Measurements from ENCODE around the gene KCTD1.

KCTD1 gene

GRCh38 chr18:26456070-26456491 lies 92.3 kb downstream of the KCTD1 start:
- TF ChIP-seq, protein P1, sequence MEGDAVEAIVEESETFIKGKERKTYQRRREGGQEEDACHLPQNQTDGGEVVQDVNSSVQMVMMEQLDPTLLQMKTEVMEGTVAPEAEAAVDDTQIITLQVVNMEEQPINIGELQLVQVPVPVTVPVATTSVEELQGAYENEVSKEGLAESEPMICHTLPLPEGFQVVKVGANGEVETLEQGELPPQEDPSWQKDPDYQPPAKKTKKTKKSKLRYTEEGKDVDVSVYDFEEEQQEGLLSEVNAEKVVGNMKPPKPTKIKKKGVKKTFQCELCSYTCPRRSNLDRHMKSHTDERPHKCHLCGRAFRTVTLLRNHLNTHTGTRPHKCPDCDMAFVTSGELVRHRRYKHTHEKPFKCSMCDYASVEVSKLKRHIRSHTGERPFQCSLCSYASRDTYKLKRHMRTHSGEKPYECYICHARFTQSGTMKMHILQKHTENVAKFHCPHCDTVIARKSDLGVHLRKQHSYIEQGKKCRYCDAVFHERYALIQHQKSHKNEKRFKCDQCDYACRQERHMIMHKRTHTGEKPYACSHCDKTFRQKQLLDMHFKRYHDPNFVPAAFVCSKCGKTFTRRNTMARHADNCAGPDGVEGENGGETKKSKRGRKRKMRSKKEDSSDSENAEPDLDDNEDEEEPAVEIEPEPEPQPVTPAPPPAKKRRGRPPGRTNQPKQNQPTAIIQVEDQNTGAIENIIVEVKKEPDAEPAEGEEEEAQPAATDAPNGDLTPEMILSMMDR (IDR thresholded peaks at IDR 0.05; ENCODE audit: extremely low read depth, missing control alignments), result no peak
- no peak for DNase-seq (ENCODE audit: low spot score)

GRCh38 chr18:26455639-26456038 lies 92.7 kb downstream of the KCTD1 start:
- TF ChIP-seq, protein P1 (IDR thresholded peaks at IDR 0.05; ENCODE audit: extremely low read depth, missing control alignments), result no peak
- DNase-seq (ENCODE audit: low spot score), result no peak

DNA sequence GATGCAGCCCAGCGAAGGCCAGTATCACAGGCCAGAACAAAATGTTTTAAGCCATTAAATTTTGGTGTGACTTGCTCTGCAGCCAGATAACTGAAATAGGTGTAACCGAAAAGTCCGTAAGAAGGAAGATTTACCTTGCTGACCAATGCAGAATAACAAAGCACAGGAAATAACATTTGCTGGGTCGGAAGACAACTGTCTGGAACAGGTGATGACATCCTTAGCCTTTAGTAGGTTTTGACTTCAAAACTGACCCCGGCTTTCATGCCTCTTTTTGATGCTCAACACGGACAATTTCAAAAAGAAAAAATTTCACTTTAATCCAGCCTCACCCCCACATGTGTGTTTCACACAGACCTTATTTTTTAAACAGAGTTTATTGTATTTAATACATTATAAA lies 93.7 kb downstream of the KCTD1 start:
- DNase-seq (ENCODE audit: low spot score), result no peak
- TF ChIP-seq, protein P1 (IDR thresholded peaks at IDR 0.05; ENCODE audit: extremely low read depth, missing control alignments), result no peak

DNA sequence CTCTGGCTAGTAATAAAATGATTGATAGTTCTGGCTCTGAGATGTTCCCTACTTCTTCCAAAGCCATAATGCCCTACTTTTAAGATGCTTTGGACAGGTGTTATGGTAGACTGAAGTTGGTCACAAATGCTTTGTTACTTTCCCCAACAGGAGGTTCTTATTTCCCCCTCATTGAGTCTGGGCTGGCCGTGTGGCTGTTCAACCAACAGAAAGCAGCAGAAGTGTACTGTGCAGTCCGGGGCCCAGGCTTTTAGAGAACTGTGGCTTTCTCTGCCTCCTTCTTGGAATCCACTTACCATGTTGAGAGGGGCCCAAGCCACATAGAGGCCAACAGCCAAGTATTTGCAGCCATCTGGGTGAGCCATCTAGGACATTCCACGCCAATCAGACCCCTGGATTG lies 94.2 kb downstream of the KCTD1 start:
- TF ChIP-seq, protein P1 (IDR thresholded peaks at IDR 0.05; ENCODE audit: extremely low read depth, missing control alignments), result no peak
- no peak for DNase-seq (ENCODE audit: low spot score)

GRCh38 chr18:26453386-26453901 lies 94.9 kb downstream of the KCTD1 start:
- DNase-seq (ENCODE audit: low spot score), result no peak
- TF ChIP-seq, protein P1 (IDR thresholded peaks at IDR 0.05; ENCODE audit: extremely low read depth, missing control alignments), result no peak

DNA sequence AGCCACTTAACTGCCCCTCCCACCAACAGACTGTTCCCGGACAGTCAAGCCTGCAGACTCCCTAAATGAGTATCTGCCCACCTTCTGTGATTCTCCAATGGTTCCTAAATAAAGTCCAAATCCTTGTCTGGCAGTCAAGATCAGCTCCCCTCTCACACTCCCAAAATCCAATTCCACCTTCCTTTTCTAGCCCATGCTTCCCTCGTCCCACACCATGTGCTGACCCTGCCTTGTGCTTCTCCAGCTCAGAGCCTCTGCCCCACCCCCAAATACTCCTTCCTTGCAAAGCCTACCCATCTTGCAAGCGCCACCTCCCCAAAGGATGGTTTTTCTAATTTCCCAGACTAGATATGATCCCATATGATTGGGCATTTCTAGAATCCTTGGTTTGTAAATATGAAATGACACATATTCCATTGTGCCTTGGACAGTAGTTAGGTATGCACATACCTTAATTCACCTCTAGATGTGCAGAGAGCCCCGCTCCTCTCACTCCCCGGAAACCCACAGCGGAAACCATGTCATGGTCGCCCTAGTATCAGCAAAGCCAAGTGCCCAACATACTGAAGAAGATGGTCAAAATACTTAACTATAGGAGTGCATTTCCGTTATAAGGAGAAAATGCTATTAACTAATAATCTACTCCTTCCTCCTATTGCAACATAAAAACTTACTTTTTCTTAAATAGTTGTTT lies 97.2 kb downstream of the KCTD1 start:
- TF ChIP-seq, protein P1 (IDR thresholded peaks at IDR 0.05; ENCODE audit: extremely low read depth, missing control alignments), result no peak

DNA sequence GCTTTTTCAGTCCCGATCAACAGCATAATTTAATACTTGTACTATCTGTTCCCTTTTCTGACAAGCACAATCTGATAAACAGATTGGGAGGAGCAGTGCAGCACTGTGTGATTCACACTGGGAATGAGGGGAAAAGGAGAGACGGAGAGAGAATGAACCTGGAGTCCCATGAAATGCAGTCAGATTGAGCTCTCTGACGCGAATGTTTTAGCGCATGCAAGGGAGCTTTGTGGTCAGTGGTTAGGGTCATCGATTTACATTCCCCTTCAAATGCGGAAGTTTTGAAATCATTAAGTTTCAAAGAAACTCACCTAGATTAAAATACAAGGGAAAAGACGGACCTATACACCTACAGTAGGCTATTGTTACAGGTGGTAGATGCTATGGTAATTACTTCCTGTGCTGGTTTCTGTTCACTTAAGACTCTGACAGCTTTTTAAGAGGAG lies 99.6 kb downstream of the KCTD1 start:
- TF ChIP-seq, protein P1 (IDR thresholded peaks at IDR 0.05; ENCODE audit: extremely low read depth, missing control alignments), result no peak
- no peak for DNase-seq (ENCODE audit: low spot score)

More for the DNA sequence above, 97.2 kb downstream of the KCTD1 start:
- no peak for DNase-seq (ENCODE audit: low spot score)

Data from GM20000 (cell line).